Posterior vena cava (tissue), 2 donors: ENCODE measurements around the gene GATAD2A. TPM values are rescaled to one million over a fixed set of nuclear protein-coding genes. Genes with fewer than 3 reads are reported as not detected.
A peak's percentile ranks its signal among the peaks of the same experiment; 100 is the strongest.
"Not testable (repeated sequence)": the region's sequence is repeated elsewhere in the genome, so short reads cannot be mapped to it uniquely, and the experiment has no call there.

ENCODE experiments used
- DNase-seq: peaks from one replicate; pipeline ENCODE4 v3.0.0-alpha.2; 2020; ENCODE audit warnings: low spot score
- intact Hi-C, 2 donors: fragments of 100-400 bp; cut with DNase I; formaldehyde crosslinking; loops; one replicate each; pipeline versions ENCODE4 v1.14.1 to v1.14.2; 2022 to 2023
- total RNA-seq, 2 donors: library from RNA; stranded (reverse); fragmentation: NEBNext Ultra II Directional; extraction: Animal tissue kit (Norgen Biotek cat#: 25700); gene quantifications; one replicate each; pipeline ENCODE4 v1.2.1, GENCODE V29; 2021
- donor health status: DM: yes; HTN: yes; CAD: no.
- donor health status: DM: yes; HTN: yes; CAD: no.

The GATAD2A gene
- total RNA-seq, 2 donors from 2014 or later = 54.3 to 70.9 TPM

DNA sequence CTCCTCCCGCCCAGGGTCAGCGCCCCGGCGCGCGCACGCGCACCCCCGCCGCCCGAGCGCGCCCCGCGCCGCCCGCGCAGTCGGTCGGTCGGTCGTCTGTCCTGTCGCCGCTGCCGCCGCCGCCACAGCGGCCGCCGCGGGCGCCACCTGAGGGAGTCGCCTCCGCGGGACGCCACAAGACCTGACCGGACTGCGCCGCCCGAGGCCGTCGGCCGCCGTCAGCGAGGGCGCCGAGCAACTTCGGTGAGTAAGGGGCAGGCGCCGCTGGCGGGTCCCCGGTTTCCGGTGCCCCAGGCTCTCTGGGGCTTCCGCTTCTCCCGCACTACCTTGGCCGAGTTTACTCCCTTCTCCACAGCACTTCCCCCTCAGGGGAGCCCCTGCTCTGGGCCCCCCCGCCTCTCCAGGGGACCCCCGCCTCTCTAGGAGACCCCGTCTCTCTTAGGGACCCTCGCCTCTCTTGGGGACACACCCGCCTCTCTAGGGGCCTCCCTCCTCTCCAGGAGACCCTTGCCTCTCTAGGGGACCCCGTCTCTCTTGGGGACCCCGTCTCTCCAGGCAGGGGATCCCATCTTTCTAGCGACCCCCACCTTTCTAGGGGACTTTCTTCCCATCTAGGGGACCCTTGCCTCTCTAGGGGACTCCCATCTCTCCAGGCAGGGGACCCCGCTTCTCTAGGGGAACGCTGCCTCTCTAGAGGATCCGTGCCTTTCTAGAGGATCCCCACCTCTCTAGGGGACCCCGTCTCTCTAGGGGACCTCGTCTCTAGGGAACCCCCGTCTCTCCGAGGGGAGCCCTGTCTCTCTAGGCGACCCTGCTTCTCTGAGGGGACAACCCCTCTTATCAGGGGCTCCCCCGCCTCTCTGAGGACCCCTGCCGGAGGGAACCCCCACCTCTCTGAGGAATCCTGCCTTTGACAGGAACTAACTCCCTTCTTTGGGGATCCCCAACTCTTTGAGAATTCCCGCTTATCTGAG is 19.3 kb upstream of the GATAD2A start:
- DNase-seq = no peak
- intact Hi-C loops = no loop called here

DNA sequence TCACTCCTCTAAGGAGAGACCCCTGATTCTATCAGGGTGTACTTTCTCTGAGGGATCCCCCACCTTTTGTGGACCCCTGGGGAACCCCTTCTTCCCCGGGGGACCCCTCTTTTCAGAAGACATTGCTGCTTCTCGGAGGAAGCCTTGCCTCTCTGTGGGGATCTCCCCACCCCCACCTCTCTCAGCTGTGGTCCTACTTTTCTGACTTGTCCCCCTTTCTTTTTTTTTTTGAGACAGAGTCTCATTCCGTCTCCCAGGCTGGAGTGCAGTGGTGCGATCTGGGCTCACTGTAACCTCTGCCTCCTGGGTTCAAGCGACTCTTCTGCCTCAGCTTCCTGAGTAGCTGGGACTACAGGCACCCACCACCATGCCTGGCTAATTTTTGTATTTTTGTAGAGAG is 18.4 kb upstream of the GATAD2A start:
- intact Hi-C loops = no loop called here
- DNase-seq = no peak

DNA sequence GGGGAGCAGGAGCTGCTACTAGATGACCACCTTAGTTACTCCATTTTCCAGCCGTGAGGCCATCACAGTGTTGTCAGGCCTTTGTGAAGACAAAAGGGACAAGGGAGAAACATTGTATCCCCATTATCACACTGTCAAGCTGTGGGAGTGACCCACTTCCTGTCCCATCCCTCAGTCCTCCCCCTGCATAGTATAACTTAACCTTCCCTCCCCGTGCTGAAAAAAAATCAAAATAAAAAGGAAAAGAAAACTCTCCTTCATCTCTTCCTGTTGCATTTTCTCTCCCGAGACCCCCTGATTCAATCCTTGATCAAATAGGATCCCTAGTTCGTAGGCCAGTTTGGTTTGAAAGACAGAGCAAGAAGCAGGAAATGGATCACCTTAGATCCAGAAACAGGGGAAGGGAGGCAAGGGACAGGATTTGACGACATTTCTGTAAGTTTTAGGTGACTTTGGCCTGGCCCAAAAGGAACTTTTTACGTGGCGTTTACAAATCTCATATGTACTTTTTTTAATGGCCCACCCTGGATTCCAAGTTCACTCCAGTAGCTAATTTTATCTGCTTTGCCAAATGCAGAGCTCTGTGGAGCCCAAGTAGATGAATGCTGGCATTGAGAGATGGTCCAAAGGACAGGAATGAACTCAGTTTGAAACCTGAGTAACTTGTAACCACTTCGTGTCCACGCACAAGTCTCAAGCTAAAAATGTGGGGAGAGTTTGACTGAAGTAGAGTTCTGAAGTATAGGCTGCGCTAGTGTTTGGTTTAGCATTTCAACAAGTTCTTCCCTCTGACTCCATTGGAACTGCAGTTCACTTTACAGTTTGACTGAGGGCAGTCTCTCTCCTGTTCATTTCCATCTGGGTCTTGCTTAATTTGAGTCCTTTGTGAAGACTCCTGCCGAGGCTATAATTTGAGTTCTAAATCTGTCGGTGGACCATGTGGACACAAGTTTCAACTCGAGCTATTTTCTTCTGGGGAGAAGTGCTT is 16.6 kb upstream of the GATAD2A start:
- intact Hi-C loops = no loop called here
- DNase-seq = no peak

DNA sequence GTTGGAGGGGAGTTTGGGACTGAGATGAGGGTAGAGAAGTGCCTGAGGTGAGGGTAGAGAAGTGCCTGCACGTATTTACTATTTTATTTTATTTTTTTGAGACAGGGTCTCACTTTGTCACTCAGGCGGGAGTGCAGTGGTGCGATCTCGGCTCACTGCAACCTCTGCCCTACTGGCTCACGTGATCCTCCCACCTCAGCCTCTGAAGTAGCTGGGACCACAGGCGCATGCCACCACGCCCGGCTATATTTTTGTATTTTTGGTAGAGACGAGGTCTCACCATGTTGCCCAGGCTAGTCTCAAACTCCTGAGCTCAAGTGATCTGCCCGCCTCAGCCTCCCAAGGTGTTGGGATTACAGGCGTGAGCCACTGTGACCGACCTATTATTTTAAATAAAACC is 15.8 kb upstream of the GATAD2A start:
- intact Hi-C loops, DNase-seq: not testable (repeated sequence)

DNA sequence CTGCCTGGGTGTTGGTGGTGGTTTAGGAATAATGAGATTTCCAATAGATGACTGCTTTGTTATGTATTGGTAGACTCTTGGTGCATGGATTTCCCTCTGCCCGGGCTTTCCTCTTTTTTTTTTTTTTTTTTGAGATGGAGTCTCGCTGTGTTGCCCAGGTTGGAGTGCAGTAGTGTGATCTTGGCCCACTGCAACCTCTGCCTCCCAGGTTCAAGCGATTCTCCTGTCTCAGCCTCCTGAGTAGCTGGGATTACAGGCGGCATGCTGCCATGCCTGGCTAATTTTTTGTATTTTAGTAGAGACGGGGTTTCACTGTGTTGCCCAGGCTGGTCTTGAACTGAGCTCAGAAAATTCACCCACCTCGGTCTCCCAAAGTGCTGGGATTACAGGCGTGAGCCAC is 11.1 kb upstream of the GATAD2A start:
- intact Hi-C loops, DNase-seq: not testable (repeated sequence)

DNA sequence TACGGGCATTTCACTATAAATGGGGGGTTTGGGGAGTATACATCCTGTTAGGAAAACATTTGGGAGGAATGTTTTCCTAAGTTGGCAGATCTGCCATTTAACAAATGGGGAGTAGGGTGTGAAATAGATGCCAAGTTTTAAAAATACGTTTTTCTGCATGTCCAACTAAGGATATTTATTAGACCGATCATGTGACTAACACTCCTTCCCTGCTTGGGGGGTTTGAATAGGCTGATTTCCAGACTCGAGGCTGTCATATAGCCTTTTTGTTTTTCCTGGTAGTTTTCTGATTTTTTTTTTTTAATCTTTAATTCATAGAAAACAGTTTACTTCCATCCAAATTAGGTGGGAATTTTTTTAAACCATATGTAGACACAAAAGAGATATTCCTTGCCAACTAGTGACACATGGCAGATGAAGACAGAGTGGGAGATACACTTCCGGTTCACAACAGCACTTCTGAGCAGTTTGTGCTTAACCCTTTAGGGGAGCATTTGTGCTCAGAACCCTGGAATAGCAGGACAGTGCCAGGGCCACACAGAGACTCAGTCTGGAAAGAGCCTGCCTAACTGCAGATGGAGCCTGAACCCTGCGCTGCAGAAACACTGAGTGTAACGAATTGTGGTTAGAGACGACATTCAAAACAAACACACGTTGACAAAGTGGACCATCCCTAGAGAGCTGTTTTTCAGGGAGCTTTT is 5.6 kb upstream of the GATAD2A start:
- DNase-seq = no peak
- intact Hi-C loops = no loop called here

DNA sequence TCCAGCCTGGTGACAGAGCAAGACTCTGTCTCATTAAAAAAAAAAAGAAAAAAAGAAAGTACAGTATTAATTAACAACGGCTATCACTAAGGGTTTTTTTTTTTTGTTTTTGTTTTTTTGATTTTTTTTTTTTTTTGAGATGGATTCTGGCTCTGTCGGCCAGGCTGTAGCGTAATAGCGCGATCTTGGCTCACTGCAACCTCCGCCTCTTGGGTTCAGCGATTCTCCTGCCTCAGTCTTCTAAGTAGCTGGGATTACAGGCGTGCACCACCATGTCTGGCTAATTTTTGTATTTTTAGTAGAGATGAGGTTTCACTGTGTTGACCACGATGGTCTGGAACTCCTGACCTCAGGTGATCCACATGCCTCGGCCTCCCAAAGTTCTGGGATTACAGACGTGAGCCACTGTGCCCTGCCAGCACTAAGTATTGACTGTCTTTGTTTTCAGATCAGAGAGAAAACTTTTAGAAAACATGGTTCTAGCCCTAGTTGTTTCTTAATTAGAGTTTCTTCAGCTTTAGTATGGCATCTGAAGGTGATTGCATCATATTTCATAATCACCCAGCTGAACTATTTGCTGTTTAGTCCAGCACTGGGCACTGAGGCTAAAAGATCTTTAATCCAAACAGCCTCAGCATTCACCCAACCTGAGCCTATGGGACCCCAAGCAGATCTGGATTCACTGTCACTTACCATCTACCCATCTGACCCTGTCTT is 2.7 kb upstream of the GATAD2A start:
- DNase-seq = no peak
- intact Hi-C loops = no loop called here

DNA sequence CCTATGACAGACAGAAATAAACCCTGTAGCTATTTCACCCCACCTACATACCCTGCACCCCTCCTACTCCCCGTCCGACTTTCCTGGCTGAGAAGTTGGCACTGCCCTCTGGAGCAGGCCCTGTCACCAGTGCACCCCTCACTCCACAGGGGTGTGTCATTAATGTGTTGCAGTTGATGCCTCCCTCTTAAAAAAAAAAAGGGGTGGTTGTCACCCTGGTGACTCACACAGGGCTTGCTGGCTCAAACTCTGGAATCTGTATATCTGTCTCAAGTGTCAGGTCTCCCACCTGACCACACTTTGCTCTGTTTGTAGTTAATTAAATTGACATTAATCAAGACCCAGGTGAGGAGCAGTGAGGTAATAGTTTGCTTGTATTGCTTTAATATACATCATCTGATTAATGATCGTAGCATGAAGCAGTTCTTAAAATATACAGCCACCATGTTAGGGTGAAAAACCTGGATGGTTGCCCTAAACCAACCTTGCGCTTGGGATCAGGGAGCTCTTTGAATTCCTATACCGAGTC is 2.0 kb upstream of the GATAD2A start:
- intact Hi-C loops = no loop called here
- no peak for DNase-seq

DNA sequence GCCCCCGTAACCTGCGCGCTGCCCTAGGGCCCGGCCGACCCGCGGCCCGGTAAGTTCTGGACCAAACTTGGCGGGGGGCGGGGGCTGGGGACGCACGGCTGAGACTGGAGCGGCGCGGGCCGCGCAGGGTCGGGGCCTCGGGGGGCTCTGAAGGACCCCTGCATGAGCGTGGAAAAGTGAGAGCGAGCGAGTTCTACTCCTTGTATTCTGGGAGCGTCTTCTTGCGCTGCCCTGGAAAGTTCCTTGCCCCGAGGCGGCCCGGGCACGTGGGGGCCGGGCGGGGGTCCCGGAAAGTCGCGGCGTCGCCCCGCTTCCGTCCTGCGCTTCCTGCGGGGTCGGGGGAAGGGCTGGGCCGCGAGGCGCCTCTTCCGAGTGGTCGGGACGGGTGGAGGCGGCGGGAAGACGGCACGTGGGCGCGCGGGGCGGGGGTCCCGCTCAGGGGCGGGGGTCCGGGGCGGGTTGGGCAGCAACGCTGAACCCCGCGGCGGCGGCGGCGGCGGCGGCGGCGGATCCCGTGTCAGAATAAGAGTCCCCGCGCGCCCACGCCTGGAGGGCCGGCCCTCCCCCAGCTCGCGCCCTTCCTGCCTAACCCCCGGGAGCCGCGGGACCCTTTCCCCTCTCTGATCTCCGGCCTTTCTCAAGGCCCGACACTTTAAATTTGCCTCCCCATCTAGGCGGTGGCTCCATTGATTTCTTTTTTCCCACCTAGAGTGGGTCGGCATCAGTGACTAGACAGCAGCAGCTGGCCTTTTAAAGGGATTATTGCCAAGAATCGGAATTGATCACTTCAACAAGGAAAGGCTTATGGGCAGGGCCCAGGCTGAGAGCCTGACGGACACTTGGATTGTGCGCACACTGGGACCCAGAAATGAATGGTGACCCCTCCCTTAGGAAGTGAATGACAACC is 749 bp downstream of the GATAD2A start:
- DNase-seq = peak; percentile 87
- intact Hi-C loops = no loop called here

DNA sequence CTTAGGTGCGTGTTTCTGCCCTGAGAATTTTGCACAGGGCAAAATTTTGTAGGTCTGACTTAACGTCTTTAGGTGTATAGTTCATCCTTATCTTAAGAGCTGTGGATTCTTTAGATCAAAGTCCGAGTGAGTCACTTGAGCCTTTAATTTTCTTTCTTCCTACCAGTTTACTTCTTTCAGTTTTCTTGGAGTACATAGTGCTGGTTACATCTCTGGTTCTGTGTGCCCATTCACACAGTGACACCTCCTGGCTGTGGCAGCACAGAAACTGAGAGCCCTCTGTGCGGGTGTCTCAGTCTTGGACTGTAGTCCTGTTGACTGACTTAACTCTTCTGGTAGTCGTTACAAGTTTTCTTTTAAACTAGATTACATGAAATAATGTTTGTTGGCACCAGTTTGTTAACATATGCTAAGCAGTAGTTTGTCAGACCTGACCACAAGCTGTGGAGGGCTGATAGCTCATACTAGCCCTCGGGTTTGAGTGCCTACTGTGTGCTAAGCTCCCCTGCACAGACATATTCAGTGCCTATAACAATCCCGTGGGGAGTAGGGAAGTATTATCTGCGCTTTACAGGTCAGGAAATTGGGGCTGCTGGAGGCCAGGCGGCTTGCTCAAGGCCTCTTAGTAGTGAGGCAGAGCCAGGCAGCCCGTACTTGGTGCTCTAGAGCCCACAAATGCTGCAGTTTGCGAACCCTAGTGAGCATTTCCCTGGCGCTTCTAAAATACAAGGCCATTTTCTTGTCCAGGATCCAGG is 1.6 kb downstream of the GATAD2A start:
- no peak for DNase-seq
- intact Hi-C loops = no loop called here

DNA sequence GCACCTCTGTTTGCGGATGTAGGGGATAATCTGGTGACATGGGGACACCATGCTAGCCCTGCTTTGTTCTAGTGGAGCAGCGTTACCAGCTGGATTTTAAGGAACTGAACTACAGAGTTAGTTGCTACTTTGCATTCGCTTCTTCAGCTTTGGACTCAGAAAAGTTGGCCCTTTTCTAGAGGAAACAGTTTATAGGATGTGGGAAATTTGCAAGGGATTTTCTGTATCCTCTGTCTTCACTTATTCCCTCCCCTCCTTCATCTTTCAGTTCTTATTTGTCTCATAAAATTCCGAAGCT is 2.1 kb downstream of the GATAD2A start:
- intact Hi-C loops = no loop called here
- DNase-seq = no peak

DNA sequence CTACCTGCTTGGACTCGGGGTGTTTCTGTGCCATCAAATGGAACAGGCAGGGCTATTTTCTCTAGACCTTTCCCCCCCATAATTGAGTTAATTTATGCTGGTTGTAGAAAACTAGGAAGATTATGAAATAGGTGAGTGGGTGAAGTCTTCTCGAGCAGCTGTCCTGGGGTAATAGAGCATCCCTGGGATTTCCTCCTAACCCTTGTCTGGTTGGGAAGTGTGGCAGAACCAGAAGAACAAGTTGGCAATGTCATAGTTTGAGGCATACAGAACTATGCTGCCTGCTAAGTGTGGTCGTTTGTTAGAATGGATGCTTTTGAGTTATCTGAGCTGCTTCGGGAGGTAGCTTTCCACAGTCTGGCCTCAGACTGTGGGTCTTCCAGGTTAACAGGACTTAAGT is 3.7 kb downstream of the GATAD2A start:
- intact Hi-C loops = no loop called here
- DNase-seq = no peak

DNA sequence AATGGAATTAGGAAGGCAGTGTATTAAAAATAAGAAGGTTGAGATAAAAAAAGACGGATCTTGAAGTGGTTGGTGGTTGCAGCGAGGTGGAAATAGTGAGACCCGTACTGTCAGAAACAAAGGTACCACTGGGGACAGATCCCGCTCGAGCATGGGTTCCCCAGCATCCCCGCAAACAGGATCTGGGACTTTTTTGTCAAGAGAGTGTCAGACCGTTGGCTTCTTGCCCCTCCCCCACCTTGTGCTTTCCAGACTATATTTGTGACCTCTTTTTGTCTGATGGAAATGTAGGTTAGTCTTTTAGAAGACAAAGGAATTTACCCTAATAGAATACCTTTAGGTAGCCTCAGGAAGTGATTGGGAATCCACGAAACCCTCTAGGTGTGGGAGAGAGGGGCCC is 4.2 kb downstream of the GATAD2A start:
- no peak for DNase-seq
- intact Hi-C loops = no loop called here

DNA sequence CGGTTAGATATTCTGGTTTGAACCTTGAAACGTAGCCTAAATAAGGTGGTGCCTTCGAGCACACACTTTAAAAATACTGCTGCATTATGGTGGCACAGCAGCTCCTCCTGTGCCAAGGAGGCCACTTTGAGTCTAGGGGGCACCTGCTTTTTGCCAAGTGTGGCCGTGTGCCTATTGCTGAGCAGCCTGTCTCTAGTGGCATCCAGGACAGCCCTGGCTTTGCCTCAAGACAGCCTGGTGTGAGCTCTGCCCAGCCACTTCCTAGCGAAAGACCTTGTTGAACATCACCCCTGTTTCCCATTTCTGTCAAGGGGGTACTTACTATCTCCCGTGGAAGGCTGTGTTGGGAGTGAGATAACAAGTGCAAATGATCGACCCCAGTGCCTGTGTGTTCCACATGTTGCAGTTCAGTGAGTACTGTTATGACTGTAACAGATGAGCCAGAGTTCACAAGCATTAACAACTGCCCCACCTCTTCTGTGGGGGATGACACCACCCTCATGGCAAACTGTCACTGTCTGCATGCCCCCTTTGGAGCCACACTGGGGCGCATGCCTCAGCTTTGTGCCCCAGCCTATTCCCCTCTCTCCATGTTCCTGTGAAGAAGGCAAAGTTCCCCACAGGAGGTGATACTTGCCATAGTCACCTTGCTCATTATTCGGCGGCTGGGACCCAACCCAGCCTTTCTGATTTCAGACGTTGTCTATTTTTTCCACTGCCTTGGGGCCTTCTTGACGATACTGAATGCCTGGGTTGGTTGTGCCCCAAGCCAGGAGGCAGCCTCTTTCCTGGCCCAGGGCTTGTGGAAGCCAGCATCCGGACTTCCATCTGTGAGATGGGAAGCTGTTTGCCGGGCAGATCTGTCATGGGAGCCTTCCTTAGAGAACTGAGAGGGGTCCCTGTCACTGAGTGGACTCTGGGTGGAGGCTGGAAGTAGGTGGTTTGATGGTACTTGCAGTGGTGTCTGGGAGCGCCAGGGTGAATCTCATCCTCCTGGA is 5.4 kb downstream of the GATAD2A start:
- intact Hi-C loops = no loop called here
- DNase-seq = no peak

DNA sequence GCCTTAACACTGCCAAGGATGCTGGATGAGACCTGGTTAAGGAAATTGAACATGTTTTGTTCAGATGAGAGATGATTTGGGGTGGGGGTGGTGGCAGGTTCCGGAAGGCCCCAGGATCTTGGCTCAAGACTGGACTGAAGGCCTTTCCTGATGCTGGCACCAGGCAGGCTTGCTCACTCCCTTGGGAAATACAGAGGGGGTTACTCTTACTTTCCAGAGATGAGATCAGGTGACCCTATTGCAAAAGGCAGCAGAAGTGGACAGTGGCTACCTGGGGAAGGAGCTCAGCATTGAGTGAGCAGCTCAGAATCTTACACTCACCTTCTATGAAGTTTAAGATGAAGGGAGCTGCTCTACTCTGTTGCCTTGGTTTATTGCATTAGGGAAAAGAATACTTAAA is 10.8 kb downstream of the GATAD2A start:
- DNase-seq = no peak
- intact Hi-C loops = no loop called here

DNA sequence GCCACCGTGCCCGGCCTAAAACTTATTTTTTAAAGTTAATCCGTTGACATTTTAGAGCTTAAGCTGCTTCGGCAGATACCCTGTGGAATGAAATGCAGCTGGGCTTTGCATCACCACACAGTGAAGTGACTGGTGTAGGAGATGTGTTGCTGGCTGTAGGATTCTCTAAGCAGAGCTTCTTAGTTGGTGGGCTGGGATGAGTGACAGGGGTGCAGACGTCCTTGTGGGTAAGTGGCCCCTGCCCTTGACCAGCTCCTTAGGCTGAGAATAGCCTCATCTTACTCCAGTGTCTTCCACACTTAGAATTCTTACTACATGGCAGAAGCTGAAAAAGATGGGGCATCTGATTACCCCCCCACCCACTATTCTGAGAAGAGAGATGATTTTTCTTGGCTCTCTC is 11.6 kb downstream of the GATAD2A start:
- DNase-seq = no peak
- intact Hi-C loops = no loop called here
